ENCODE data around the gene DLG5.

The DLG5 gene

DNA sequence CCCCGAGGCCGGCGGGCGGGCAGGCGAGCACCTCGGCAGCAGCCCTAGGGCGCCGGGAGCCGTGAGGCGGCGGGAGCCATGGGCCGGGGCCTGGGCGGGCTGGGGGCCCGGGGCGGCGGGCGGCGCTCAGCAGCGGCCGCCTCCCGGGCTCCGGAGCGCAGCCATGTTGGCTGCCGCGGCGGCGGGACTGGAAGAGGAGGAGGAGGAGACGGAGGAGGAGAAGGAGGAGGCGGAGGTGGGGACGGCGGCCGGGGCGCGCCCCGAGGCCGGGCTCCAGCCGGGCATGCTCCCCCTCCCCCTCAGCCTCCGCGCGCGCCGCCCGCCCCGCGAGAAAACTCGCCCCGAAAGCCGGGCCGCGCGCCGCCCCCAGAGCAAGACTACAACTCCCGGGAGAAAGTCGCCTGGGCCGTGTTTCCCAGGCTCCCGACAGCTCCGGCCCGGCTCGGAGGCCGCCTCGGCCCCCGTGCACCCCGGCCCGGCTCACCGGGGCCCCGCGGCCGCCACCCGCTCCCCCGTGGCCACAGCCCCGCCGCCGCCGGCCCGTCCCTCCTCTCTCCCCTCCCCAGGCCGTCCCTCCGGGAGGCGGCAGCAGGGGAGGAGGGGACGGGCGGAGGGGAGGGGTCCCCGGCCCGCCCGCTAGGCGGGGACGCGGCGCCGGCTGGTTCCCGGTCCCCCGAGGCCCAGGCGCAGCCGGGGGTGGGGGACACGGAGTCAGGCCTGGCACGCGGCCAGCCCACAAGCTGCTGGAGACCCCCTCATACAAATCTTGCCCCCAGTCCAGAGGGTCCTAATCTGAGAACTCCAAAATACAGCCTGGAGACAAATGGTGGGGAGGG, at the start of gene DLG5:
DLG5 (minus strand) TSS at position 190 of the 836 bp plus-strand sequence. CDS start 235 bp downstream, outside the sequence.
- Mint-ChIP-seq H3K9me3 (no peaks in the 10 kb centered on the region), H3K27me3 (peaks cover 41% of the 10 kb centered on the region), H3K36me3 (no peaks in the 10 kb centered on the region), H3K4me1 (peaks cover 6% of the 10 kb centered on the region), H3K4me3 (peak within 1 kb of the TSS; percentile 84), H3K27ac (peak within 1 kb of the TSS; percentile 36)

DNA sequence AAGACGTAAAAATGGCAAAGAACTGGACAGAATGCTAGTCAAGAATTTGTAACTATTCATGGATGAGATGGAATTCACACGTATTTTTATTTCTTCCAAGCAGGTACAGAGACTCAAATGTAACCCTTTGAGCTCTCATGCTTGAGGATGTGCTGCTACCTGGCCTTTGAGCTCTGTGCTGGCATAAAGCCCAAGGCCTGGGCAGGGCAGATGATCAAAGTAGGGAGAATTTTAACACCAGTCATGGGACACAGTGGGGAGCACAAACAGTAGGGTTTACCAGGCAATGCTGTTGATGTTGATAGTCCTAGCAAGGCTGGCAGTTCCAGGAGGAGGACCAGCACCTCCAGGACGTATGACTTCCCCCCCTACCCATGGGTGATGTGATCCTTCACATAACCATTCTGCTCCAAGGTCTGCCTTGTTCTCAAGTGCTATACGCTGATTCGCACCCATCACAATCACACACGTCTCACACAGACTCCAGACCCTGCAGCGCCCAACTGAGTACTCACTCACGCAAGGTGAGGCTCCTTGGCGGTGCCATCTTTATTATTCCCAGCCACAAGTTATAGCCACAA, 48.6 kb upstream of the DLG5 start:
- H3K9me3 Mint-ChIP-seq = no peaks in the 10 kb centered on the region
- no peak overlapping the region for H3K27ac Mint-ChIP-seq
- peaks cover 11% of the 10 kb centered on the region for H3K36me3 Mint-ChIP-seq
- H3K4me3 Mint-ChIP-seq = no peak overlapping the region
- H3K27me3 Mint-ChIP-seq = no peaks in the 10 kb centered on the region
- peaks cover 8% of the 10 kb centered on the region for H3K4me1 Mint-ChIP-seq

DNA sequence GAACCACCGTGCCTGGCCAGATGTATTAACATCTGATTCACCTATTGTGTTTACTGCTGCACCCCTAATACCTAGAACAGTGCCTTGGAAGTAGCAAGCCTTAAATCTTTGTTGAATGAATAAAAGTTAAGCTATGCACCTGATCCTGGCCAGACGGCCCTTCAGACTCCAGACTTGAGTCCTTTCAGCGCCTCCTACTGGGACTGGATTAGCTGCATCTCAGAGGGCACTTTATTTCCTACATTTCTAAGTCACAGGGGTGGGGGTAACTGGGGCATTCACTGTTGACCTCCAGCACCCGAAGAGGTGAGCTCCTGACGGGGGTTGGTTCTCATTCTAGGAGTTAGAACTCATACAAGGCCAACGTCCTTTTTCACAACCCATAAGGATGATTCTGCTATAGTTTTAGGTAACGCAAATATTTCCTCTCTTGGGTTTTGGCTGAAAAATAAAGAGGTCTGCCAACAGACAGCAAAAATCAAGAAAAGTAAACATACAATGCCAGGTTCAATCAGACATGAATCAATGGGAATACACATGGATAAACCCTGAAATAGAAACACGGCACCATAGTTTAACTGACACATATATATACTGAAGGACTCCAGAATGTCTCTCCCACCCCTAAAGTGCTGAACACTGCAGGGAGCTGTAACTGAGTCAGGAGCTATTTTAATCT, 48.0 kb upstream of the DLG5 start:
- peaks cover 10% of the 10 kb centered on the region for H3K36me3 Mint-ChIP-seq
- H3K27ac Mint-ChIP-seq = no peak overlapping the region
- H3K4me1 Mint-ChIP-seq = peaks cover 8% of the 10 kb centered on the region
- H3K9me3 Mint-ChIP-seq = no peaks in the 10 kb centered on the region
- no peaks in the 10 kb centered on the region for H3K27me3 Mint-ChIP-seq
- H3K4me3 Mint-ChIP-seq = no peak overlapping the region

DNA sequence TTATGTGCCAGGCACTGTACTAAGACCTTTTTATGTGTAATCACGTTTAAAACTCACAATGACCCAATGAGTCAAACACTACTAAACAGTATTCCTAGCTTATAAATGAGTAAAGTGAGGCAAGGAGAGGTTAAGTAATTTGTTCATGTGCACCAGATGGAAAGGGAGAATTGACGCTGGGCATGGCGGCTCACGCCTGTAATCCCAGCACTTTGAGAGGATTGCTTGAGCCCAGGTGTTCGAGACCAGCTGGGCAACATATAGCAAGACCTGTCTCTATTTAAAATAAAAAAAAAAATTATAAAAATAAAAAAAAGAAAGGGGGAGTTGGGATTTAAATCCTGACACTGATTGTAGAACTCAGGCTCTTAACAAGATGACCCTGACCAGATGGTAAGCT, 46.7 kb upstream of the DLG5 start:
- H3K27ac Mint-ChIP-seq = no peak overlapping the region
- peaks cover 8% of the 10 kb centered on the region for H3K4me1 Mint-ChIP-seq
- no peaks in the 10 kb centered on the region for H3K27me3 Mint-ChIP-seq
- no peaks in the 10 kb centered on the region for H3K9me3 Mint-ChIP-seq
- peaks cover 10% of the 10 kb centered on the region for H3K36me3 Mint-ChIP-seq
- no peak overlapping the region for H3K4me3 Mint-ChIP-seq

GRCh38 chr10:77972148-77972547, 45.6 kb upstream of the DLG5 start:
- Mint-ChIP-seq H3K4me1 (peaks cover 8% of the 10 kb centered on the region), H3K4me3 (no peak overlapping the region), H3K27ac (no peak overlapping the region), H3K9me3 (no peaks in the 10 kb centered on the region), H3K27me3 (no peaks in the 10 kb centered on the region), H3K36me3 (peaks cover 3% of the 10 kb centered on the region)

- H3K4me1 Mint-ChIP-seq = peaks cover 8% of the 10 kb centered on the region
- H3K27me3 Mint-ChIP-seq = no peaks in the 10 kb centered on the region
- no peak overlapping the region for H3K4me3 Mint-ChIP-seq
- H3K9me3 Mint-ChIP-seq = no peaks in the 10 kb centered on the region
- H3K36me3 Mint-ChIP-seq = peaks cover 1% of the 10 kb centered on the region
- no peak overlapping the region for H3K27ac Mint-ChIP-seq
These were observed 45.2 kb upstream of the DLG5 start for GRCh38 chr10:77971804-77972144.

DNA sequence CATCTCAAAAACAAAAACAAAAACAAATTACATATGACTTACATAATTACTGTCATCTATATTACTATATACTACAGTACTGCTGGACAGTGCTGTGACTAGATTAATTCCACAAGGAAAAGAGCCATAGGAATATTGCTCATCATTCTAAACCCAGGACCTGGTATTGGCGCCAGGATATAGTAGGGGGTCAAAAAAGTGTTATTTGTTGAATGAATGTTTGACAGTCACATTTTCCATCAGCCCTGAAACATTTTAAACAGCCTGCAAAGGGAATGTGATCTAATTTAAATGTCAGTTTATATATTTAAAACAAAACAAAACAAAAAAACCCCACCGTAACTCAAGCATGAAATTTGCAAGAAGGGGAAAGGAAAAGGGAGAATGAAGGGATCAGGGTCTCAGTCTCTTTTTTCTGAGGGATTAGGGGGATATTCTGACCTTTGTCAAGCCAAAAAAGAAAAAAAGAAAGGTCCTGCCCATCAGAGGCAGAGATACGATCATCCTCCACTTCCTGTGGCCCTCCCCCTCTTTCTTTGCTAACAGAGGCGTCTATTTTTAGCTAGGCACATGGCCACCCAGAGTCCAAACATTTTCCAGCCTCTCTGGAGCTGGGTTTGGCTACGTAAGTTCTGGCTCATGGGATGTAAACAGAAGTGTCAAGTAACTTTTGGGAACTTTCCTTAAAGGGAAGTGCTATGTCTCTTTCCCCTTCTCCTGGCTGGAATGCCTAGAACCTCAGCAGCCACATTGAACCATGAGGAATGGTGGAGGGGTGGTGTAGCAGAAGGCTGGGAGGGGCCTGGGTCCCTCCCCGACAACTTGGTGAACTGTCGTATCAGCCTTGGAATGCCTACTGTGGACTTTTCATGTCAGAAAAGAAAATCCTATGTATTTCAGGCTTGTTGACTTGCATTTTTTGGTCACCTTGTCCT, 44.6 kb upstream of the DLG5 start:
- Mint-ChIP-seq H3K27me3 (no peaks in the 10 kb centered on the region), H3K27ac (peak overlapping the region; percentile 30), H3K4me3 (no peak overlapping the region), H3K9me3 (no peaks in the 10 kb centered on the region), H3K4me1 (peaks cover 8% of the 10 kb centered on the region), H3K36me3 (peaks cover under 1% of the 10 kb centered on the region)

GRCh38 chr10:77969114-77969513, 42.6 kb upstream of the DLG5 start:
- Mint-ChIP-seq H3K27ac (no peak overlapping the region), H3K4me1 (peaks cover 8% of the 10 kb centered on the region)

GRCh38 chr10:77967611-77968022, 41.1 kb upstream of the DLG5 start:
- Mint-ChIP-seq H3K9me3 (no peaks in the 10 kb centered on the region), H3K36me3 (no peaks in the 10 kb centered on the region), H3K4me3 (no peak overlapping the region), H3K27me3 (peaks cover 1% of the 10 kb centered on the region), H3K27ac (no peak overlapping the region), H3K4me1 (peaks cover 8% of the 10 kb centered on the region)

More at GRCh38 chr10:77969114-77969513, 42.6 kb upstream of the DLG5 start:
- Mint-ChIP-seq H3K4me3 (no peak overlapping the region), H3K36me3 (no peaks in the 10 kb centered on the region), H3K27me3 (peaks cover 1% of the 10 kb centered on the region), H3K9me3 (no peaks in the 10 kb centered on the region)

- H3K36me3 Mint-ChIP-seq = no peaks in the 10 kb centered on the region
- no peak overlapping the region for H3K4me3 Mint-ChIP-seq
- H3K9me3 Mint-ChIP-seq = no peaks in the 10 kb centered on the region
- H3K27ac Mint-ChIP-seq = no peak overlapping the region
- H3K4me1 Mint-ChIP-seq = no peaks in the 10 kb centered on the region
- peaks cover 1% of the 10 kb centered on the region for H3K27me3 Mint-ChIP-seq
These were observed 38.7 kb upstream of the DLG5 start for GRCh38 chr10:77965294-77965693.

GRCh38 chr10:77964811-77965210, 38.3 kb upstream of the DLG5 start:
- Mint-ChIP-seq H3K4me3 (no peak overlapping the region), H3K9me3 (no peaks in the 10 kb centered on the region), H3K27me3 (peaks cover 1% of the 10 kb centered on the region), H3K4me1 (no peaks in the 10 kb centered on the region), H3K27ac (no peak overlapping the region), H3K36me3 (no peaks in the 10 kb centered on the region)

DNA sequence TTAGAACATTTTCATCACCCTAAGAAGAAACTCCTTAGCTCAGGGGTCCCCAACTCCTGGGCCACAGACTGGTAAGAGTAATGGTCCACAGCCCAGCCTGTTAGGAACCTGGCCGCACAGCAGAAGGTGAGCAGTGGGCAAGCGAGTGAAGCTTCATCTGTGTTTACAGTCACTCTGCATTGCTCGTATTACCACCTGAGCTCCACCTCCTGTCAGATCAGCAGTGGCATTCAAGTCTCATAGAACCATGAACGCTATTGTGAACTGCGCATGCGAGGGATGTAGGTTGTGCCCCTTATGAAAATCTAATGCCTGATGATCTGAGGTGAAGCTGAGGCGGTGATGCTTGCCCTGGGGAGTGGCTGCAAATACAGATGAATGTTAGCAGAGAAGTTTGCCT, 37.3 kb upstream of the DLG5 start:
- Mint-ChIP-seq H3K9me3 (no peaks in the 10 kb centered on the region), H3K4me1 (no peaks in the 10 kb centered on the region), H3K36me3 (no peaks in the 10 kb centered on the region), H3K27ac (no peak overlapping the region), H3K27me3 (peaks cover 1% of the 10 kb centered on the region), H3K4me3 (no peak overlapping the region)

DNA sequence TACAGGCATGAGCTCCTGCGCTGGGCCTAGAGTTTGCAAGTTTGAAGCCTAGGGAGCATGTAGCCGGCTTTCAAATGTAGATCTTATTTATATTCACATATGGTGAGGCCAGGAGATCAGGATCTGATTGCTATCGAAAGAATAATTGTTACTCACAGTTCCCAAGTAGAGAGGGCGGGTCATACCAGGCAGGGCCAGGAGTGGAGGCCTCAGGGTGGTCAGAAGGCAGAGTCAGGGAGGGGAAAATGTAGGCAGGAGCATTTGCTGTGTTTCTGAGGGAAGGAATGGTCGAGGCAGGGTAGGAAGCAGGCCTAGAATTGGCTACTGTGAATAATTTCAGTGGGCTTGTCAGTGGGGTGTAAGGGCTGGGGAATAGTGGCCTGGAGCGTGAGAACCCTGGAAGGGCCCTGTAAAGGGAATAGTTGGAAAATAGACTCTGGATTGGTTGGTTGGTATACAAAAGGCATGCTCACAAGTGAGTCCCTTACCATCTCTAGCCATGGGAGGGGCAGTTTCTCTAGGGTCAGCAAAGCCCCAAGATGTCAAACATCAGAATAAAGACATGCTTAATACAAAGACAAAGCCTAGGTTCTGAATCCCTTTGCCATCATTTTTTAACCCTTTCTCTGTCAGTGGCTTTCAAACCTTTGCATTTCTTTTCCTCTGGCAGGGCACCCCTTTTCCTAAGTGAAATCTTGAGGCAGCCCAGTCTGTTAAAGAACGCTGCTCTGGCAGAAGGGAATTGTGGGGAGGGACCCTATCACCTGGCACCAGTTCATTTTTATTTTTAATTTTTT, 36.0 kb upstream of the DLG5 start:
- Mint-ChIP-seq H3K4me1 (no peaks in the 10 kb centered on the region), H3K27ac (no peak overlapping the region), H3K9me3 (no peaks in the 10 kb centered on the region), H3K4me3 (no peak overlapping the region), H3K36me3 (no peaks in the 10 kb centered on the region), H3K27me3 (peaks cover 3% of the 10 kb centered on the region)

GRCh38 chr10:77961668-77962067, 35.1 kb upstream of the DLG5 start:
- Mint-ChIP-seq H3K27ac (no peak overlapping the region), H3K4me1 (no peaks in the 10 kb centered on the region), H3K36me3 (no peaks in the 10 kb centered on the region), H3K4me3 (no peak overlapping the region), H3K9me3 (no peaks in the 10 kb centered on the region), H3K27me3 (peaks cover 3% of the 10 kb centered on the region)

Data from activated naive CD4-positive, alpha-beta T cell treated with anti-CD3 and anti-CD28 coated beads, Interleukin-2, amount 50 U/mL, for 24 hours (primary cell).